GM23248 (cell line): ENCODE results near the gene TNFAIP8L3.

ENCODE experiments used
- EZH2 ChIP-seq: fragments of 200-600 bp; sonication (generic); IDR thresholded peaks from 2 replicates; pipeline ENCODE4 v1.6.1; 2018; ENCODE audit warnings: antibody characterized with exemption, mild to moderate bottlenecking; ENCODE audit not compliant: insufficient read depth, poor library complexity, severe bottlenecking
- EZH2phosphoT487 ChIP-seq: fragments of 200-600 bp; sonication (generic); IDR thresholded peaks from 2 replicates; pipeline ENCODE4 v1.6.1; 2018; ENCODE audit warnings: antibody characterized with exemption, moderate library complexity, mild to moderate bottlenecking, low read depth; ENCODE audit not compliant: insufficient read depth

GRCh38 chr15:51131596-51132290 is 37.0 kb upstream of the TNFAIP8L3 start:
- TF ChIP-seq EZH2phosphoT487 (no peak), EZH2 (no peak)
